H1 (cell line): ENCODE data around the gene UMODL1. TPM values are rescaled to one million over a fixed set of nuclear protein-coding genes. Genes with fewer than 3 reads are reported as not detected.

ENCODE experiments used
- CTCF ChIA-PET: fragments of 300-600 bp; sonication (Branson Sonifier 250); formaldehyde crosslinking; loops from one replicate; lab custom pipeline; 2021; ENCODE audit not compliant: partially characterized antibody; lab: Charles Lee
- POLR2A ChIA-PET: fragments of 300-600 bp; sonication (Branson Sonifier 250); formaldehyde crosslinking; loops from one replicate; lab custom pipeline; 2021; ENCODE audit warnings: inconsistent platforms; ENCODE audit not compliant: partially characterized antibody; lab: Charles Lee
- DNase-seq, 2 experiments: peaks; one replicate each; pipeline versions ENCODE4 v3.0.0 to v3.0.0-alpha.2; 2010 to 2022; ENCODE audit warnings: low spot score in 2 of 2, low read depth in 1 of 2, mixed read lengths in 1 of 2
- FAIRE-seq: peaks from 2 replicates; lab custom pipeline; 2011; peaks lifted over from hg19 to GRCh38; lab: Jason Lieb, UNC
- H2AFZ ChIP-seq: 2 replicates; pipeline ENCODE4 v1.8.1; 2012; ENCODE audit warnings: low read length, inconsistent platforms
- H2AK5ac ChIP-seq: 2 replicates; pipeline ENCODE4 v1.6.1; 2013; ENCODE audit warnings: low read depth, low read length
- H2BK120ac ChIP-seq: replicated peaks from 2 replicates; pipeline ENCODE3; 2013; ENCODE audit warnings: low read depth, low read length, inconsistent platforms
- H2BK12ac ChIP-seq: 2 replicates; pipeline ENCODE4 v1.6.1; 2013; ENCODE audit warnings: low read depth, low read length
- H2BK15ac ChIP-seq: 2 replicates; pipeline ENCODE4 v1.6.1; 2013; ENCODE audit warnings: low read length
- H2BK20ac ChIP-seq: 2 replicates; pipeline ENCODE4 v1.6.1; 2013; ENCODE audit warnings: low read length
- H2BK5ac ChIP-seq: 2 replicates; pipeline ENCODE4 v1.6.1; 2013; ENCODE audit warnings: low read depth, low read length
- H3K14ac ChIP-seq: 2 replicates; pipeline ENCODE4 v1.6.1; 2013; ENCODE audit warnings: inconsistent platforms; ENCODE audit not compliant: insufficient read length
- H3K18ac ChIP-seq: 2 replicates; pipeline ENCODE4 v1.6.1; 2013; ENCODE audit warnings: low read length; ENCODE audit errors: extremely low read depth
- H3K23ac ChIP-seq: 2 replicates; pipeline ENCODE4 v1.6.1; 2013; ENCODE audit warnings: inconsistent platforms; ENCODE audit not compliant: insufficient read length
- H3K23me2 ChIP-seq: 2 replicates; pipeline ENCODE4 v1.6.1; 2013; ENCODE audit warnings: low read depth, low read length
- H3K27ac ChIP-seq: 2 replicates; pipeline ENCODE4 v1.6.1; 2011; ENCODE audit warnings: low read depth, low read length, inconsistent platforms
- H3K27me3 ChIP-seq, 4 experiments: replicated peaks in 1 of 4; 1 replicate in 1 of 4; 2 replicates in 3 of 4; pipeline versions ENCODE4 v1.6.1 to v1.8.1; 2011 to 2013; ENCODE audit warnings: low read length in 3 of 4, mild to moderate bottlenecking in 3 of 4, inconsistent platforms in 2 of 4, mixed read lengths in 2 of 4, moderate library complexity in 1 of 4; ENCODE audit not compliant: control insufficient read depth in 3 of 4, insufficient read depth in 3 of 4; ENCODE audit errors: extremely low read depth in 1 of 4
- H3K36me3 ChIP-seq, 4 experiments: 2 replicates each; pipeline versions ENCODE4 v1.6.1 to v1.8.1; 2011 to 2013; ENCODE audit warnings: mild to moderate bottlenecking in 4 of 4, low read length in 3 of 4, moderate library complexity in 2 of 4, control low read depth in 1 of 4, inconsistent platforms in 1 of 4; ENCODE audit not compliant: insufficient read depth in 4 of 4, control insufficient read depth in 2 of 4
- H3K4ac ChIP-seq: replicated peaks from 2 replicates; pipeline ENCODE3; 2013; ENCODE audit warnings: low read length, low read depth, mixed read lengths, inconsistent platforms; ENCODE audit not compliant: insufficient read length
- H3K4me1 ChIP-seq, 4 experiments: replicated peaks in 1 of 4; 1 replicate in 1 of 4; 2 replicates in 3 of 4; pipeline versions ENCODE4 v1.6.1 to v1.8.1; 2011 to 2013; ENCODE audit warnings: low read length in 3 of 4, inconsistent platforms in 2 of 4, mixed read lengths in 1 of 4; ENCODE audit not compliant: insufficient read depth in 4 of 4, control insufficient read depth in 3 of 4
- H3K4me2 ChIP-seq, 2 experiments: 2 replicates each; pipeline versions ENCODE4 v1.6.1 to v1.8.1; 2011 to 2013; ENCODE audit warnings: low read depth in 2 of 2, low read length in 2 of 2, control low read depth in 1 of 2, inconsistent platforms in 1 of 2, mild to moderate bottlenecking in 1 of 2; ENCODE audit not compliant: insufficient read depth in 1 of 2
- H3K4me3 ChIP-seq, 4 experiments: fragments of 200-600, 300-600 bp in 1 of 4; sonication (generic), shearing (Covaris generic), sonication (Bioruptor Twin) in 1 of 4; 2 replicates each; pipeline versions ENCODE4 v1.5.1 to v1.8.1; 2011 to 2016; ENCODE audit warnings: low read length in 4 of 4, low read depth in 3 of 4, control low read depth in 2 of 4, inconsistent platforms in 2 of 4, mild to moderate bottlenecking in 2 of 4, mixed read lengths in 1 of 4, moderate library complexity in 1 of 4; ENCODE audit not compliant: insufficient read depth in 2 of 4; ENCODE audit errors: extremely low read depth in 1 of 4
- H3K56ac ChIP-seq: replicated peaks from 2 replicates; pipeline ENCODE3; 2013; ENCODE audit warnings: low read depth, mild to moderate bottlenecking, mixed read lengths, low read length, inconsistent platforms; ENCODE audit not compliant: insufficient read length
- H3K79me1 ChIP-seq: 2 replicates; pipeline ENCODE4 v1.6.1; 2013; ENCODE audit warnings: low read depth, low read length, control low read depth
- H3K79me2 ChIP-seq, 2 experiments: 2 replicates each; pipeline versions ENCODE4 v1.6.1 to v1.8.1; 2012 to 2013; ENCODE audit warnings: low read length in 2 of 2, mild to moderate bottlenecking in 2 of 2, inconsistent platforms in 1 of 2; ENCODE audit not compliant: insufficient read depth in 2 of 2, control insufficient read depth in 1 of 2
- H3K9ac ChIP-seq, 4 experiments: replicated peaks in 1 of 4; 1 replicate in 1 of 4; 2 replicates in 3 of 4; pipeline versions ENCODE4 v1.6.1 to v1.8.1; 2011 to 2013; ENCODE audit warnings: low read depth in 3 of 4, low read length in 3 of 4, control low read depth in 2 of 4, mild to moderate bottlenecking in 2 of 4, moderate library complexity in 2 of 4, inconsistent platforms in 1 of 4; ENCODE audit errors: extremely low read depth in 1 of 4
- H3K9me3 ChIP-seq, 2 experiments: 2 replicates each; pipeline versions ENCODE4 v1.6.1 to v1.8.1; 2012 to 2013; ENCODE audit warnings: mild to moderate bottlenecking in 2 of 2, moderate library complexity in 2 of 2, control low read depth in 1 of 2, inconsistent platforms in 1 of 2, low read depth in 1 of 2, low read length in 1 of 2, mixed read lengths in 1 of 2; ENCODE audit not compliant: insufficient read depth in 2 of 2
- H4K20me1 ChIP-seq, 2 experiments: replicated peaks in 1 of 2; 2 replicates each; pipeline versions ENCODE3 to v1.8.1; 2011 to 2013; ENCODE audit warnings: inconsistent platforms in 2 of 2, low read length in 2 of 2, mild to moderate bottlenecking in 1 of 2; ENCODE audit not compliant: insufficient read depth in 2 of 2, control insufficient read depth in 1 of 2
- H4K5ac ChIP-seq: 2 replicates; pipeline ENCODE4 v1.6.1; 2013; ENCODE audit warnings: low read length, low read depth, mixed read lengths, inconsistent platforms; ENCODE audit not compliant: insufficient read length
- H4K8ac ChIP-seq: 2 replicates; pipeline ENCODE4 v1.8.0; 2013; ENCODE audit warnings: mild to moderate bottlenecking, moderate library complexity, low read length, inconsistent platforms; ENCODE audit not compliant: insufficient read depth; ENCODE audit errors: extremely low read depth
- H4K91ac ChIP-seq: replicated peaks from 2 replicates; pipeline ENCODE3; 2013; ENCODE audit warnings: low read length, mixed read lengths, inconsistent platforms; ENCODE audit not compliant: insufficient read length
- EP300 ChIP-seq, 2 experiments: IDR thresholded peaks; 1 replicate in 1 of 2; 2 replicates in 1 of 2; pipeline ENCODE4 v1.6.1; 2011 to 2012; ENCODE audit warnings: low read depth in 2 of 2, low read length in 2 of 2, mild to moderate bottlenecking in 2 of 2, borderline replicate concordance in 1 of 2, inconsistent platforms in 1 of 2, moderate library complexity in 1 of 2
- GTF2F1 ChIP-seq: IDR thresholded peaks from 2 replicates; pipeline ENCODE4 v1.6.1; 2012; ENCODE audit warnings: low read depth, low read length, improper control_type of control experiment, borderline replicate concordance
- JUN ChIP-seq: IDR thresholded peaks from 2 replicates; pipeline ENCODE4 v1.6.1; 2011; ENCODE audit warnings: low read depth, mild to moderate bottlenecking, improper control_type of control experiment, low read length
- POLR2AphosphoS5 ChIP-seq: IDR thresholded peaks from 2 replicates; pipeline ENCODE4 v1.6.1; 2011; ENCODE audit warnings: low read depth, low read length
- RNF2 ChIP-seq: fragments of 200-900, 300-1000 bp; sonication (generic); IDR thresholded peaks from 2 replicates; pipeline ENCODE4 v1.7.1; 2016; ENCODE audit warnings: borderline replicate concordance, low read depth, mild to moderate bottlenecking, antibody characterized with exemption, low read length; ENCODE audit not compliant: poor library complexity, severe bottlenecking; ENCODE audit errors: missing control alignments
- SIRT6 ChIP-seq: IDR thresholded peaks from one replicate; pipeline ENCODE4 v1.7.1; 2012; ENCODE audit warnings: low read length, inconsistent platforms
- TAF7 ChIP-seq: optimal IDR thresholded peaks from 2 replicates; pipeline ENCODE3; 2011; ENCODE audit warnings: low read depth, mild to moderate bottlenecking, inconsistent platforms, low read length, moderate library complexity, borderline replicate concordance
- TBP ChIP-seq: IDR thresholded peaks from 2 replicates; pipeline ENCODE4 v1.6.1; 2011; ENCODE audit warnings: low read depth, low read length, improper control_type of control experiment
- WGBS, 2 experiments: shearing (Covaris generic) in 1 of 2; methylation state at CpG; one replicate each; pipeline versions ENCODE4 v1.1.6 to v1.1.7; 2013 to 2015; ENCODE audit warnings: low lambda C conversion rate in 2 of 2, mixed read lengths in 2 of 2, inconsistent platforms in 1 of 2, low coverage in 1 of 2, missing lambda C conversion rate in 1 of 2; ENCODE audit not compliant: insufficient replicate concordance in 2 of 2, insufficient coverage in 1 of 2, insufficient read length in 1 of 2; ENCODE audit errors: extremely low coverage in 1 of 2, missing lambda C conversion rate in 1 of 2; 5-methylcytosine and 5-hydroxymethylcytosine counted together
- polyA plus RNA-seq, 7 experiments: library from polyadenylated mRNA; depleted of rRNA in 3 of 7; stranded (reverse) in 5 of 7; unstranded in 2 of 7; fragments of >200 nt in 5 of 7; fragments of 200-250 nt in 2 of 7; gene quantifications; 1 replicate in 5 of 7; 2 replicates in 1 of 7; 4 replicates in 1 of 7; pipeline versions ENCODE4 v1.2.1 to v1.2.3, GENCODE V29; 2011 to 2013; ENCODE audit warnings: missing spikeins in 2 of 7, mixed read lengths in 2 of 7
- total RNA-seq: library from RNA; stranded (reverse); fragmentation: NEBNext Ultra II Directional; extraction: Animal tissue kit (Norgen Biotek cat#: 25700); gene quantifications from 2 replicates; pipeline ENCODE4 v1.2.1, GENCODE V29; 2021

The UMODL1 gene
- total and polyA plus RNA-seq, 2 of the 8 experiments (the other 6 are each of a cell fraction or from before 2014, with no cell fraction given): not detected

GRCh38 chr21:42189431-42189830 is 118.3 kb downstream of the UMODL1 start:
- no peak overlapping the region for H3K9ac ChIP-seq
- no peak overlapping the region for H2AFZ ChIP-seq
- H4K91ac ChIP-seq: no peak overlapping the region

More at GRCh38 chr21:42189431-42189830, 118.3 kb downstream of the UMODL1 start:
- DNase-seq: no peak
- TF ChIP-seq SIRT6: no peak
- no peak for TF ChIP-seq TAF7
- TF ChIP-seq GTF2F1: no peak
- TF ChIP-seq RNF2: no peak
- no peak for TF ChIP-seq JUN
- no peak for TF ChIP-seq POLR2AphosphoS5
- TF ChIP-seq TBP: no peak
- no peak for TF ChIP-seq EP300 (IDR thresholded peaks at IDR 0.05; ENCODE audit: borderline replicate concordance in 1 of 2, low read depth in 2 of 2, low read length in 2 of 2)
- H3K56ac ChIP-seq: no peak overlapping the region
- H2AK5ac ChIP-seq: no peak overlapping the region
- CTCF ChIA-PET: interaction anchor here (0.7 kb wide), 1 partner anchor 91 kb away, joined by 3 read pairs; no protein-coding TSS in a partner anchor
- H3K27me3 ChIP-seq: peaks cover 0 to 3% (median 1%) of the 10 kb centered on the region in 4 experiments; a peak in 1 of 7 replicates
- no peaks in the 10 kb centered on the region for H3K36me3 ChIP-seq
- H3K18ac ChIP-seq: no peak overlapping the region
- 89% methylated on average over 1 of the region's 1 CpG; no CpG with 5 or more reads in 1 of the 2 experiments for WGBS, 2 experiments
- no peak overlapping the region for H2BK15ac ChIP-seq
- no peaks in the 10 kb centered on the region for H3K4me1 ChIP-seq
- no peak overlapping the region for H3K4me3 ChIP-seq
- H3K79me2 ChIP-seq: no peaks in the 10 kb centered on the region
- no peak overlapping the region for H4K8ac ChIP-seq
- H2BK12ac ChIP-seq: no peak overlapping the region
- no peak overlapping the region for H4K5ac ChIP-seq
- H2BK20ac ChIP-seq: no peak overlapping the region
- H3K14ac ChIP-seq: no peak overlapping the region
- H3K27ac ChIP-seq: no peak overlapping the region
- no peak overlapping the region for H2BK120ac ChIP-seq
- H3K4ac ChIP-seq: no peak overlapping the region
- FAIRE-seq: no peak
- H3K4me2 ChIP-seq: no peak overlapping the region
- H2BK5ac ChIP-seq: no peak overlapping the region
- no peaks in the 10 kb centered on the region for H4K20me1 ChIP-seq
- POLR2A ChIA-PET: no interaction called here
- no peaks in the 10 kb centered on the region for H3K79me1 ChIP-seq
- H3K9me3 ChIP-seq: no peaks in the 10 kb centered on the region
- H3K23me2 ChIP-seq: no peaks in the 10 kb centered on the region
- no peak overlapping the region for H3K23ac ChIP-seq
